Chondrocyte (in vitro differentiated cells): ENCODE data around the gene BEND2. TPM values are rescaled to one million over a fixed set of nuclear protein-coding genes. Genes with fewer than 3 reads are reported as not detected.
"Not testable (repeated sequence)": the region's sequence is repeated elsewhere in the genome, so short reads cannot be mapped to it uniquely, and the experiment has no call there.

ENCODE experiments used
- DNase-seq: peaks from one replicate; pipeline ENCODE4 v3.0.0; 2021; ENCODE audit warnings: mixed read lengths, low spot score
- H3K27ac Mint-ChIP-seq: one replicate; pipeline ENCODE4 v1.8.0; 2021; ENCODE audit warnings: mild to moderate bottlenecking, moderate library complexity, mixed read lengths; ENCODE audit not compliant: unreplicated experiment
- H3K27me3 Mint-ChIP-seq: 2 replicates; pipeline ENCODE4 v1.8.0; 2021; ENCODE audit warnings: low read depth, mixed read lengths
- H3K36me3 Mint-ChIP-seq: 2 replicates; pipeline ENCODE4 v1.8.0; 2021; ENCODE audit warnings: low read depth, mixed read lengths
- H3K4me1 Mint-ChIP-seq: 2 replicates; pipeline ENCODE4 v1.8.0; 2021; ENCODE audit warnings: low read depth, mild to moderate bottlenecking, mixed read lengths
- H3K4me3 Mint-ChIP-seq: one replicate; pipeline ENCODE4 v1.8.0; 2021; ENCODE audit warnings: mild to moderate bottlenecking, moderate library complexity, mixed read lengths; ENCODE audit not compliant: unreplicated experiment
- H3K9me3 Mint-ChIP-seq: 2 replicates; pipeline ENCODE4 v1.8.0; 2021; ENCODE audit warnings: low read depth, mixed read lengths
- CTCF ChIP-seq: fragments of 200-600 bp; sonication (generic); IDR thresholded peaks from 2 replicates; pipeline ENCODE4 v1.5.0; 2021; ENCODE audit warnings: antibody characterized with exemption, mild to moderate bottlenecking, moderate library complexity
- long read RNA-seq: library from polyadenylated mRNA; stranded (forward); transcript quantifications from one replicate; pipeline ENCODE4 v2.0.0, GENCODE V29; 2021
- total RNA-seq: library from RNA; stranded (reverse); gene quantifications from 3 replicates; pipeline ENCODE4 v1.2.1, GENCODE V29; 2021

Gene BEND2
- total RNA-seq, result not detected in 3 replicates
- long read RNA-seq, result 0 reads

- no peaks in the 10 kb centered on the region for H3K36me3 Mint-ChIP-seq
- DNase-seq, result no peak
- TF ChIP-seq CTCF, result no peak
- no peaks in the 10 kb centered on the region for H3K4me1 Mint-ChIP-seq
- no peak within 1 kb of the TSS for H3K27ac Mint-ChIP-seq
- peaks cover 17% of the 10 kb centered on the region for H3K9me3 Mint-ChIP-seq
- H3K4me3 Mint-ChIP-seq, result no peak within 1 kb of the TSS
- no peaks in the 10 kb centered on the region for H3K27me3 Mint-ChIP-seq
These were observed at the start of gene BEND2 for GRCh38 chrX:18220786-18221185. Gene BEND2, minus strand, starts transcription at chrX:18220886. Its CDS starts 136 bp downstream, at chrX:18220750.

GRCh38 chrX:18255059-18255458 lies 34.4 kb upstream of the BEND2 start:
- Mint-ChIP-seq H3K9me3 (peaks cover 3% of the 10 kb centered on the region), H3K4me3 (no peak overlapping the region), H3K27me3 (no peaks in the 10 kb centered on the region), H3K36me3 (no peaks in the 10 kb centered on the region), H3K27ac (no peak overlapping the region), H3K4me1 (no peaks in the 10 kb centered on the region)
- DNase-seq, result no peak
- TF ChIP-seq CTCF, result no peak

- Mint-ChIP-seq H3K27me3 (no peaks in the 10 kb centered on the region), H3K27ac (no peak overlapping the region), H3K9me3 (peaks cover 10% of the 10 kb centered on the region), H3K4me3 (no peak overlapping the region), H3K4me1 (no peaks in the 10 kb centered on the region), H3K36me3 (no peaks in the 10 kb centered on the region)
- no peak for TF ChIP-seq CTCF
- no peak for DNase-seq
These were observed 32.1 kb upstream of the BEND2 start for GRCh38 chrX:18252644-18253359.

GRCh38 chrX:18229646-18230045 lies 9.0 kb upstream of the BEND2 start:
- H3K27me3 Mint-ChIP-seq, H3K27ac Mint-ChIP-seq, H3K4me1 Mint-ChIP-seq, H3K36me3 Mint-ChIP-seq, H3K4me3 Mint-ChIP-seq, DNase-seq: not testable (repeated sequence)
- H3K9me3 Mint-ChIP-seq, result peaks cover 20% of the 10 kb centered on the region

GRCh38 chrX:18228069-18228468 lies 7.4 kb upstream of the BEND2 start:
- H3K4me3 Mint-ChIP-seq, result no peak overlapping the region
- DNase-seq, result no peak
- H3K27ac Mint-ChIP-seq, result no peak overlapping the region
- H3K36me3 Mint-ChIP-seq, result no peaks in the 10 kb centered on the region
- no peaks in the 10 kb centered on the region for H3K27me3 Mint-ChIP-seq
- H3K9me3 Mint-ChIP-seq, result peaks cover 19% of the 10 kb centered on the region
- TF ChIP-seq CTCF, result no peak
- no peaks in the 10 kb centered on the region for H3K4me1 Mint-ChIP-seq

- no peak for DNase-seq
- no peak overlapping the region for H3K4me3 Mint-ChIP-seq
- TF ChIP-seq CTCF, result no peak
These were observed 6.8 kb upstream of the BEND2 start for GRCh38 chrX:18227458-18227857.

More at GRCh38 chrX:18227458-18227857, 6.8 kb upstream of the BEND2 start:
- Mint-ChIP-seq H3K27me3 (no peaks in the 10 kb centered on the region), H3K9me3 (peaks cover 18% of the 10 kb centered on the region), H3K27ac (no peak overlapping the region), H3K4me1 (no peaks in the 10 kb centered on the region), H3K36me3 (no peaks in the 10 kb centered on the region)
